SK-N-SH (cell line): ENCODE results near the gene CASZ1. TPM values are rescaled to one million over a fixed set of nuclear protein-coding genes. Genes with fewer than 3 reads are reported as not detected.

Experiments
- CTCF ChIA-PET: fragments of 300-600, 350-600 bp; formaldehyde crosslinking; extraction: SDS; loops from one replicate; lab custom pipeline; 2021; lab: Yijun Ruan, JAX
- POLR2A ChIA-PET: fragments of 350-600 bp; sonication (Branson Sonifier 250); formaldehyde crosslinking; extraction: SDS; loops from one replicate; lab custom pipeline; 2020; ENCODE audit warnings: antibody characterized with exemption, inconsistent platforms; lab: Yijun Ruan, JAX
- DNase-seq: peaks from one replicate; pipeline ENCODE4 v3.0.0; 2012
- H2AFZ ChIP-seq: fragments of 200-600 bp; sonication (generic); 2 replicates; pipeline ENCODE4 v1.8.1; 2016; ENCODE audit warnings: antibody characterized with exemption, mild to moderate bottlenecking, low read depth
- H3F3A ChIP-seq: fragments of 200-600 bp; sonication (generic); replicated peaks from 2 replicates; pipeline ENCODE3; 2016; ENCODE audit warnings: antibody characterized with exemption, mild to moderate bottlenecking; ENCODE audit not compliant: insufficient read depth
- H3K27ac ChIP-seq, 2 experiments: fragments of 200-500 bp in 1 of 2; fragments of 200-600 bp in 1 of 2; sonication (Bioruptor generic) in 1 of 2; sonication (generic), shearing (Covaris generic) in 1 of 2; 2 replicates each; pipeline versions ENCODE4 v1.5.1 to v1.6.1; 2014 to 2016; ENCODE audit warnings: low read depth in 2 of 2, inconsistent platforms in 1 of 2, low read length in 1 of 2, mild to moderate bottlenecking in 1 of 2, mixed read lengths in 1 of 2
- H3K27me3 ChIP-seq: fragments of 200-600 bp; sonication (generic), shearing (Covaris generic); 2 replicates; pipeline ENCODE4 v1.6.1; 2016; ENCODE audit warnings: mixed run types; ENCODE audit not compliant: insufficient read depth
- H3K36me3 ChIP-seq, 2 experiments: fragments of 200-500 bp in 1 of 2; fragments of 200-600 bp in 1 of 2; sonication (Bioruptor generic) in 1 of 2; sonication (generic) in 1 of 2; replicated peaks in 1 of 2; 2 replicates each; pipeline versions ENCODE3 to v1.5.1; 2014 to 2016; ENCODE audit warnings: low read length in 1 of 2, mild to moderate bottlenecking in 1 of 2; ENCODE audit not compliant: insufficient read depth in 2 of 2, control insufficient read depth in 1 of 2
- H3K4me1 ChIP-seq, 2 experiments: fragments of 200-500 bp in 1 of 2; fragments of 200-600 bp in 1 of 2; sonication (Bioruptor generic) in 1 of 2; sonication (generic), shearing (Covaris generic) in 1 of 2; 2 replicates each; pipeline versions ENCODE4 v1.5.1 to v1.6.1; 2014 to 2016; ENCODE audit warnings: low read depth in 1 of 2, low read length in 1 of 2, mixed run types in 1 of 2; ENCODE audit not compliant: insufficient read depth in 2 of 2, control insufficient read depth in 1 of 2
- H3K4me2 ChIP-seq: fragments of 200-600 bp; sonication (generic), shearing (Covaris generic); 2 replicates; pipeline ENCODE4 v1.6.1; 2017; ENCODE audit warnings: mixed run types
- H3K4me3 ChIP-seq, 2 experiments: fragments of 200-500 bp in 1 of 2; fragments of 200-600 bp in 1 of 2; sonication (Bioruptor generic) in 1 of 2; sonication (generic), shearing (Covaris generic) in 1 of 2; 2 replicates each; pipeline versions ENCODE4 v1.5.1 to v1.8.1; 2014 to 2016; ENCODE audit warnings: low read depth in 2 of 2, inconsistent platforms in 1 of 2, low read length in 1 of 2, mild to moderate bottlenecking in 1 of 2, mixed read lengths in 1 of 2, moderate library complexity in 1 of 2
- H3K79me2 ChIP-seq: fragments of 200-600 bp; sonication (generic); 2 replicates; pipeline ENCODE4 v1.8.1; 2017; ENCODE audit warnings: mild to moderate bottlenecking; ENCODE audit not compliant: insufficient read depth
- H3K9ac ChIP-seq: fragments of 200-600 bp; sonication (generic); 2 replicates; pipeline ENCODE4 v1.6.1; 2017; ENCODE audit warnings: mixed run types
- H3K9me2 ChIP-seq: fragments of 200-600 bp; sonication (generic); 2 replicates; pipeline ENCODE4 v1.6.1; 2017; ENCODE audit warnings: mixed run types
- H3K9me3 ChIP-seq: fragments of 200-600 bp; sonication (generic); 2 replicates; pipeline ENCODE4 v1.6.1; 2017; ENCODE audit warnings: mixed run types, mild to moderate bottlenecking, moderate library complexity
- H4K20me1 ChIP-seq: fragments of 200-600 bp; sonication (generic); 2 replicates; pipeline ENCODE4 v1.6.1; 2017; ENCODE audit warnings: mild to moderate bottlenecking, mixed run types; ENCODE audit not compliant: insufficient read depth
- CHD2 ChIP-seq: fragments of 150-350 bp; IDR thresholded peaks from 2 replicates; pipeline ENCODE4 v1.6.1; 2018; ENCODE audit warnings: low read length; ENCODE audit not compliant: partially characterized antibody
- ELF1 ChIP-seq: IDR thresholded peaks from 2 replicates; pipeline ENCODE4 v1.4.0; 2012
- FOXJ3 ChIP-seq: sonication (generic); formaldehyde crosslinking; IDR thresholded peaks from 2 replicates; pipeline ENCODE4 v1.5.1; 2020; ENCODE audit warnings: mild to moderate bottlenecking, missing genetic modification reagents
- FOXM1 ChIP-seq: IDR thresholded peaks from 2 replicates; pipeline ENCODE4 v1.4.0; 2012; ENCODE audit warnings: low read depth, mild to moderate bottlenecking
- GATA2 ChIP-seq: sonication (generic); formaldehyde crosslinking; IDR thresholded peaks from 2 replicates; pipeline ENCODE4 v1.5.0; 2020; ENCODE audit warnings: mild to moderate bottlenecking, missing genetic modification reagents
- MAX ChIP-seq: IDR thresholded peaks from 2 replicates; pipeline ENCODE4 v1.4.0; 2012; ENCODE audit warnings: low read depth
- MEF2A ChIP-seq: IDR thresholded peaks from 2 replicates; pipeline ENCODE4 v1.4.0; 2012; ENCODE audit warnings: low read depth, borderline replicate concordance
- NFIC ChIP-seq: IDR thresholded peaks from 2 replicates; pipeline ENCODE4 v1.4.0; 2012; ENCODE audit warnings: borderline replicate concordance
- RAD21 ChIP-seq: IDR thresholded peaks from 2 replicates; pipeline ENCODE4 v1.6.1; 2012; ENCODE audit warnings: mild to moderate bottlenecking, low read length
- RCOR1 ChIP-seq: fragments of 150-350 bp; IDR thresholded peaks from 2 replicates; pipeline ENCODE4 v1.6.1; 2017; ENCODE audit warnings: antibody characterized with exemption, low read length
- RFX5 ChIP-seq: IDR thresholded peaks from 2 replicates; pipeline ENCODE4 v1.6.1; 2012; ENCODE audit warnings: mild to moderate bottlenecking, improper control_type of control experiment, low read length
- SIN3A ChIP-seq: IDR thresholded peaks from 2 replicates; pipeline ENCODE4 v1.6.1; 2012; ENCODE audit warnings: low read depth, mild to moderate bottlenecking, low read length, moderate library complexity, borderline replicate concordance
- TCF12 ChIP-seq: IDR thresholded peaks from 2 replicates; pipeline ENCODE4 v1.4.0; 2012
- TEAD4 ChIP-seq: IDR thresholded peaks from 2 replicates; pipeline ENCODE4 v1.4.0; 2012; ENCODE audit warnings: mild to moderate bottlenecking, borderline replicate concordance; ENCODE audit not compliant: insufficient read depth
- USF2 ChIP-seq: fragments of 150-350 bp; IDR thresholded peaks from 2 replicates; pipeline ENCODE4 v1.6.1; 2017; ENCODE audit warnings: antibody characterized with exemption, low read length, low read depth, borderline replicate concordance
- YY1 ChIP-seq: IDR thresholded peaks from 2 replicates; pipeline ENCODE4 v1.4.0; 2012; ENCODE audit warnings: low read depth, mild to moderate bottlenecking
- WGBS: methylation state at CpG from one replicate; pipeline ENCODE4 v1.1.6; 2017; ENCODE audit warnings: low lambda C conversion rate; 5-methylcytosine and 5-hydroxymethylcytosine counted together
- polyA plus RNA-seq, 3 experiments: library from polyadenylated mRNA; depleted of rRNA; stranded (reverse); fragments of >200 nt; gene quantifications; 2 replicates each; pipeline ENCODE4 v1.2.3, GENCODE V29; 2012
- TF ChIP-seq, protein P1 (sequence below): IDR thresholded peaks from 2 replicates; pipeline ENCODE4 v1.4.0; 2012; ENCODE audit warnings: low read depth, borderline replicate concordance
- TF ChIP-seq, protein P2 (sequence below): IDR thresholded peaks from 2 replicates; pipeline ENCODE4 v1.4.0; 2012; ENCODE audit warnings: low read depth, borderline replicate concordance

The CASZ1 gene
- polyA plus RNA-seq, 1 of the 3 experiments (the other 2 are of a cell fraction), result 0.51 TPM

GRCh38 chr1:10779201-10779600 lies 17.2 kb downstream of the CASZ1 start (continued):
- TF ChIP-seq RAD21 (no peak), GATA2 (CRISPR knock-in tag) (no peak)

- no peaks in the 10 kb centered on the region for H3F3A ChIP-seq
- H3K4me3 ChIP-seq, result no peak overlapping the region
- no peak overlapping the region for H3K4me2 ChIP-seq
- H3K4me1 ChIP-seq, result peaks cover 0 to 6% of the 10 kb centered on the region in 2 experiments; a peak in 1 of 4 replicates
- H3K27me3 ChIP-seq, result no peaks in the 10 kb centered on the region
- H3K36me3 ChIP-seq, result no peaks in the 10 kb centered on the region
- no peak overlapping the region for H3K27ac ChIP-seq
- no peaks in the 10 kb centered on the region for H4K20me1 ChIP-seq
- 69% methylated on average over 6 of the region's 10 CpGs for WGBS
- H3K9me2 ChIP-seq, result no peaks in the 10 kb centered on the region
- CTCF ChIA-PET, result interaction anchor here (1.6 kb wide), 1 partner anchor 10 kb away, joined by 5 read pairs; no protein-coding TSS in a partner anchor
- POLR2A ChIA-PET, result no interaction called here
- H3K9me3 ChIP-seq, result no peaks in the 10 kb centered on the region
- no peaks in the 10 kb centered on the region for H3K79me2 ChIP-seq
- H3K9ac ChIP-seq, result no peak overlapping the region
- DNase-seq, result no peak
- no peak for TF ChIP-seq NFIC
- no peak for TF ChIP-seq TCF12
- TF ChIP-seq FOXJ3, result no peak
- TF ChIP-seq TEAD4, result no peak
- TF ChIP-seq ELF1, result no peak
- no peak for TF ChIP-seq MAX
- TF ChIP-seq YY1, result no peak
- TF ChIP-seq, protein P1, sequence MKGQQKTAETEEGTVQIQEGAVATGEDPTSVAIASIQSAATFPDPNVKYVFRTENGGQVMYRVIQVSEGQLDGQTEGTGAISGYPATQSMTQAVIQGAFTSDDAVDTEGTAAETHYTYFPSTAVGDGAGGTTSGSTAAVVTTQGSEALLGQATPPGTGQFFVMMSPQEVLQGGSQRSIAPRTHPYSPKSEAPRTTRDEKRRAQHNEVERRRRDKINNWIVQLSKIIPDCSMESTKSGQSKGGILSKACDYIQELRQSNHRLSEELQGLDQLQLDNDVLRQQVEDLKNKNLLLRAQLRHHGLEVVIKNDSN, result no peak
- TF ChIP-seq USF2, result no peak
- TF ChIP-seq RAD21, result no peak
- no peak for TF ChIP-seq RFX5
- no peak for TF ChIP-seq FOXM1
- TF ChIP-seq CHD2, result no peak
- TF ChIP-seq SIN3A, result no peak
- no peak for TF ChIP-seq MEF2A
- no peak for TF ChIP-seq RCOR1
- TF ChIP-seq, protein P2, sequence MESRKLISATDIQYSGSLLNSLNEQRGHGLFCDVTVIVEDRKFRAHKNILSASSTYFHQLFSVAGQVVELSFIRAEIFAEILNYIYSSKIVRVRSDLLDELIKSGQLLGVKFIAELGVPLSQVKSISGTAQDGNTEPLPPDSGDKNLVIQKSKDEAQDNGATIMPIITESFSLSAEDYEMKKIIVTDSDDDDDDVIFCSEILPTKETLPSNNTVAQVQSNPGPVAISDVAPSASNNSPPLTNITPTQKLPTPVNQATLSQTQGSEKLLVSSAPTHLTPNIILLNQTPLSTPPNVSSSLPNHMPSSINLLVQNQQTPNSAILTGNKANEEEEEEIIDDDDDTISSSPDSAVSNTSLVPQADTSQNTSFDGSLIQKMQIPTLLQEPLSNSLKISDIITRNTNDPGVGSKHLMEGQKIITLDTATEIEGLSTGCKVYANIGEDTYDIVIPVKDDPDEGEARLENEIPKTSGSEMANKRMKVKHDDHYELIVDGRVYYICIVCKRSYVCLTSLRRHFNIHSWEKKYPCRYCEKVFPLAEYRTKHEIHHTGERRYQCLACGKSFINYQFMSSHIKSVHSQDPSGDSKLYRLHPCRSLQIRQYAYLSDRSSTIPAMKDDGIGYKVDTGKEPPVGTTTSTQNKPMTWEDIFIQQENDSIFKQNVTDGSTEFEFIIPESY, result no peak
- H2AFZ ChIP-seq, result no peak overlapping the region
These were observed 17.8 kb downstream of the CASZ1 start for GRCh38 chr1:10778640-10779039.
